NCI-H82 treated with DMSO at 0.1 percent for 48 hours (cell line): Measurements from ENCODE around the gene SLC16A9.

Experiments
- DNase-seq: peaks from one replicate; lab custom pipeline; 2025; ENCODE audit not compliant: unreplicated experiment; lab: John Stamatoyannopoulos, UW

The SLC16A9 gene

GRCh38 chr10:59719374-59719773 is 9.7 kb upstream of the SLC16A9 start:
- DNase-seq, result no peak

GRCh38 chr10:59718257-59718656 is 8.6 kb upstream of the SLC16A9 start:
- peak; percentile 33 for DNase-seq

- no peak for DNase-seq
These were observed 3.7 kb upstream of the SLC16A9 start for GRCh38 chr10:59713196-59713821.

- no peak for DNase-seq
These were observed 2.3 kb upstream of the SLC16A9 start for GRCh38 chr10:59711871-59712494.

- no peak for DNase-seq
These were observed 745 bp downstream of the SLC16A9 start for GRCh38 chr10:59708816-59709394.

- no peak for DNase-seq
These were observed 2.5 kb downstream of the SLC16A9 start for GRCh38 chr10:59706851-59707797.

- no peak for DNase-seq
These were observed 3.7 kb downstream of the SLC16A9 start for GRCh38 chr10:59705931-59706330.

GRCh38 chr10:59704630-59705029 is 5.0 kb downstream of the SLC16A9 start:
- DNase-seq, result no peak

- DNase-seq, result no peak
These were observed 7.3 kb downstream of the SLC16A9 start for GRCh38 chr10:59702347-59702746.

GRCh38 chr10:59700709-59701108 is 8.9 kb downstream of the SLC16A9 start:
- peak; percentile 8 for DNase-seq

GRCh38 chr10:59698326-59698725 is 11.3 kb downstream of the SLC16A9 start:
- DNase-seq, result no peak

- DNase-seq, result no peak
These were observed 14.0 kb downstream of the SLC16A9 start for GRCh38 chr10:59695637-59696036.

- DNase-seq, result no peak
These were observed 14.7 kb downstream of the SLC16A9 start for GRCh38 chr10:59694936-59695335.

- DNase-seq, result no peak
These were observed 17.5 kb downstream of the SLC16A9 start for GRCh38 chr10:59692113-59692512.

GRCh38 chr10:59688921-59689351 is 20.7 kb downstream of the SLC16A9 start:
- no peak for DNase-seq

GRCh38 chr10:59687657-59688056 is 22.0 kb downstream of the SLC16A9 start:
- no peak for DNase-seq

- DNase-seq, result no peak
These were observed 25.6 kb downstream of the SLC16A9 start for GRCh38 chr10:59684006-59684405.

GRCh38 chr10:59682986-59683937 is 26.4 kb downstream of the SLC16A9 start:
- no peak for DNase-seq

- no peak for DNase-seq
These were observed 29.5 kb downstream of the SLC16A9 start for GRCh38 chr10:59680199-59680598.

- DNase-seq, result no peak
These were observed 30.8 kb downstream of the SLC16A9 start for GRCh38 chr10:59678884-59679301.
